Measurements from ENCODE around the gene CCDC116.
"Not testable (repeated sequence)": the region's sequence is repeated elsewhere in the genome, so short reads cannot be mapped to it uniquely, and the experiment has no call there.

CCDC116 gene

GRCh38 chr22:21596356-21597135, 36.0 kb upstream of the CCDC116 start:
- H3K9ac ChIP-seq (ENCODE audit: low read length); H3K4me1 ChIP-seq (ENCODE audit: control insufficient read depth, insufficient read depth, low read length); H3K27me3 ChIP-seq (ENCODE audit: control insufficient read depth, insufficient read depth, low read length); H3K9me3 ChIP-seq (ENCODE audit: control insufficient read depth, low read length); H3K4me3 ChIP-seq (ENCODE audit: low read length): not testable (repeated sequence)
- H3K36me3 ChIP-seq (ENCODE audit: control insufficient read depth, insufficient read depth, low read length), result peaks cover 14% of the 10 kb centered on the region

GRCh38 chr22:21598302-21598701, 34.3 kb upstream of the CCDC116 start:
- Histone ChIP-seq H3K27me3 (ENCODE audit: control insufficient read depth, insufficient read depth, low read length) (no peaks in the 10 kb centered on the region), H3K9ac (ENCODE audit: low read length) (no peak overlapping the region), H3K4me1 (ENCODE audit: control insufficient read depth, insufficient read depth, low read length) (no peaks in the 10 kb centered on the region), H3K9me3 (ENCODE audit: control insufficient read depth, low read length) (no peaks in the 10 kb centered on the region), H3K4me3 (ENCODE audit: low read length) (no peak overlapping the region), H3K36me3 (ENCODE audit: control insufficient read depth, insufficient read depth, low read length) (peaks cover 10% of the 10 kb centered on the region)

GRCh38 chr22:21599053-21599893, 33.3 kb upstream of the CCDC116 start:
- H3K27me3 ChIP-seq (ENCODE audit: control insufficient read depth, insufficient read depth, low read length), result no peaks in the 10 kb centered on the region
- H3K36me3 ChIP-seq (ENCODE audit: control insufficient read depth, insufficient read depth, low read length), result peaks cover under 1% of the 10 kb centered on the region
- no peak overlapping the region for H3K4me3 ChIP-seq (ENCODE audit: low read length)
- no peaks in the 10 kb centered on the region for H3K4me1 ChIP-seq (ENCODE audit: control insufficient read depth, insufficient read depth, low read length)
- no peak overlapping the region for H3K9ac ChIP-seq (ENCODE audit: low read length)
- no peaks in the 10 kb centered on the region for H3K9me3 ChIP-seq (ENCODE audit: control insufficient read depth, low read length)

- Histone ChIP-seq H3K4me1 (ENCODE audit: control insufficient read depth, insufficient read depth, low read length) (no peaks in the 10 kb centered on the region), H3K4me3 (ENCODE audit: low read length) (no peak overlapping the region), H3K9ac (ENCODE audit: low read length) (no peak overlapping the region), H3K36me3 (ENCODE audit: control insufficient read depth, insufficient read depth, low read length) (peaks cover 3% of the 10 kb centered on the region), H3K27me3 (ENCODE audit: control insufficient read depth, insufficient read depth, low read length) (no peaks in the 10 kb centered on the region), H3K9me3 (ENCODE audit: control insufficient read depth, low read length) (no peaks in the 10 kb centered on the region)
These were observed 30.0 kb upstream of the CCDC116 start for GRCh38 chr22:21602579-21602978.

GRCh38 chr22:21603973-21604372, 28.6 kb upstream of the CCDC116 start:
- no peaks in the 10 kb centered on the region for H3K27me3 ChIP-seq (ENCODE audit: control insufficient read depth, insufficient read depth, low read length)
- H3K36me3 ChIP-seq (ENCODE audit: control insufficient read depth, insufficient read depth, low read length), result peaks cover 3% of the 10 kb centered on the region
- no peak overlapping the region for H3K4me3 ChIP-seq (ENCODE audit: low read length)
- H3K9me3 ChIP-seq (ENCODE audit: control insufficient read depth, low read length), result no peaks in the 10 kb centered on the region
- no peaks in the 10 kb centered on the region for H3K4me1 ChIP-seq (ENCODE audit: control insufficient read depth, insufficient read depth, low read length)
- H3K9ac ChIP-seq (ENCODE audit: low read length), result no peak overlapping the region

DNA sequence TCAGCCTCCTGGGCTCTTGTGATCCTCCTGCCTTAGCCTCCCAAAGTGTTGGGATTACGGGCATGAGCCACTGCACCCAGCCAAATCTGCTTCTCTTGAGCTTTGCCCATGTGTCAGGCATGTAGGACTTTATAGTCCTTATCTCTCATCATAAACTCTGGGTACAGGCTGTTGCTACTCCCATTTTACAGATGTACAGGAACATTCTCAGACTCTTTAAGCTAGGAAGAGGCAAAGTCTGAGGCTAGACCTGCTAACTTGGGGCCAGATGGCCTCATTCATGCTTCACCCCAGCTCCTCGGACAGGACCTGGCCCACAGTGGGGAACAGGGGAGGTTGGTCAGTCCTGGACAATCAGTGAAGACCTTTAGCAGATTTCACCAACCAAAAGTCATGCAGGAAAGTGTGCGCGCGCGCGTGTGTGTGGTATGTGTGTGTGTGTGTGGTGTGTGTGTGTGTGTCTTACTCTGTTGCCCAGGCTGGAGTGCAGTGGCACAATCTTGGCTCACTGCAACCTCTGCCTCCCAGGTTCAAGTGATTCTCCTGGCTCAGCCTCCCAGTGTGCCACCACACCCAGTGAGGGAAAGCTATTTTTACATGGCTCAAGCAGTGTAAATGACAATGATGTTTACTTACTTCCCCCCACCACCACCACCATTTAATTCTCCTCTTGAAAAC, 26.5 kb upstream of the CCDC116 start:
- Histone ChIP-seq H3K9ac (ENCODE audit: low read length) (no peak overlapping the region), H3K36me3 (ENCODE audit: control insufficient read depth, insufficient read depth, low read length) (peaks cover 3% of the 10 kb centered on the region), H3K4me1 (ENCODE audit: control insufficient read depth, insufficient read depth, low read length) (no peaks in the 10 kb centered on the region), H3K27me3 (ENCODE audit: control insufficient read depth, insufficient read depth, low read length) (no peaks in the 10 kb centered on the region), H3K4me3 (ENCODE audit: low read length) (no peak overlapping the region), H3K9me3 (ENCODE audit: control insufficient read depth, low read length) (no peaks in the 10 kb centered on the region)

DNA sequence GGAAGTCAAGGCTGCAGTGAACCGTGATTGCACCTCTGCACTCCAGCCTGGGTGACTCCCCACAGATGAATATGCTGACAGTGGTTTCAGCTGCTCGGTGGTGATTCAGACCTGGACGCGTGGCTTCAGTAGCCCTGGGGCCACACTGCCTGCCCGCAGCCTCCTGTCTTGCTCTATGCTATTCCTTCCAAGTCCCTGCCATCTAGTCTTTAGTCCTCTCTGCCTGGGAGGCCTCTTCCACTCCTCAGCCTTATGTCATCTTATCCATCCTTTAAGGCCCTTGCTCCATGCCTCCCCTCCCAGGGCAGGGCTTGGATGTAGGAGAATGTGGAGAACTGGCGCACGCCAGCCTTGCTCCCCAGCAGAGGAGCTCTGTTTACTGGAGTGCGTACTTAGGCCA, 25.8 kb upstream of the CCDC116 start:
- Histone ChIP-seq H3K9ac (ENCODE audit: low read length) (no peak overlapping the region), H3K4me3 (ENCODE audit: low read length) (no peak overlapping the region), H3K27me3 (ENCODE audit: control insufficient read depth, insufficient read depth, low read length) (no peaks in the 10 kb centered on the region), H3K4me1 (ENCODE audit: control insufficient read depth, insufficient read depth, low read length) (no peaks in the 10 kb centered on the region), H3K9me3 (ENCODE audit: control insufficient read depth, low read length) (no peaks in the 10 kb centered on the region), H3K36me3 (ENCODE audit: control insufficient read depth, insufficient read depth, low read length) (peaks cover 3% of the 10 kb centered on the region)

DNA sequence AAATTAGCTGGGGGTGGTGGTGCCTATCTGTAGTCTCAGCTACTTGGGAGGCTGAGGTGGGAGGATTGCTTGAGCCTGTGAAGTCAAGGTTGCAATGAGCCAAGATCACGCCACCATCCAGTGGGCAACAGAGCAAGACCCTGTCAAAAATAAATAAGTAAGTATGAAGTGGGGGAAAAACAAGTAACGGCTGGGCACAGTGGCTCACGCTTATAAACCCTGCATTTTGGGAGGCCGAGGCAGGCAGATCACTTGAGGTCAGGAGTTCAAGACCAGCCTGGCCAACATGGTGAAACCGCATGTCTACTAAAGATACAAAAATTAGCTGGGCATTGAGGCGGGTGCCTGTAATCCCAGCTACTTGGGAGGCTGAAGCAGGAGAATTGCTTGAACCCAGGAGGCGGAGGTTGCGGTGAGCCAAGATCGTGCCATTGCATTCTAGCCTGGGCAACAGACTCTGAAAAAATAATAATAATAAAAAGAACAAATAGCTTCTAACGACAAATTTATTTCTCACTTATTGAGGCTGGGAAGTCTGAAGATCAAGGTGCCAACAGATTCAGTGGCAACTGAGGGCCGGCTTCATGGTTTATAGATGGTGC, 22.9 kb upstream of the CCDC116 start:
- H3K4me1 ChIP-seq (ENCODE audit: control insufficient read depth, insufficient read depth, low read length); H3K27me3 ChIP-seq (ENCODE audit: control insufficient read depth, insufficient read depth, low read length); H3K9ac ChIP-seq (ENCODE audit: low read length); H3K4me3 ChIP-seq (ENCODE audit: low read length); H3K36me3 ChIP-seq (ENCODE audit: control insufficient read depth, insufficient read depth, low read length); H3K9me3 ChIP-seq (ENCODE audit: control insufficient read depth, low read length): not testable (repeated sequence)

- Histone ChIP-seq H3K36me3 (ENCODE audit: control insufficient read depth, insufficient read depth, low read length) (peaks cover 4% of the 10 kb centered on the region), H3K9ac (ENCODE audit: low read length) (no peak overlapping the region), H3K4me1 (ENCODE audit: control insufficient read depth, insufficient read depth, low read length) (peaks cover 8% of the 10 kb centered on the region), H3K27me3 (ENCODE audit: control insufficient read depth, insufficient read depth, low read length) (no peaks in the 10 kb centered on the region), H3K4me3 (ENCODE audit: low read length) (no peak overlapping the region), H3K9me3 (ENCODE audit: control insufficient read depth, low read length) (no peaks in the 10 kb centered on the region)
These were observed 21.2 kb upstream of the CCDC116 start for GRCh38 chr22:21611210-21611977.

GRCh38 chr22:21612858-21613257, 19.7 kb upstream of the CCDC116 start:
- H3K9ac ChIP-seq (ENCODE audit: low read length), result no peak overlapping the region
- no peaks in the 10 kb centered on the region for H3K9me3 ChIP-seq (ENCODE audit: control insufficient read depth, low read length)
- peaks cover 8% of the 10 kb centered on the region for H3K4me1 ChIP-seq (ENCODE audit: control insufficient read depth, insufficient read depth, low read length)
- H3K36me3 ChIP-seq (ENCODE audit: control insufficient read depth, insufficient read depth, low read length), result peaks cover 4% of the 10 kb centered on the region
- H3K27me3 ChIP-seq (ENCODE audit: control insufficient read depth, insufficient read depth, low read length), result no peaks in the 10 kb centered on the region
- H3K4me3 ChIP-seq (ENCODE audit: low read length), result no peak overlapping the region

DNA sequence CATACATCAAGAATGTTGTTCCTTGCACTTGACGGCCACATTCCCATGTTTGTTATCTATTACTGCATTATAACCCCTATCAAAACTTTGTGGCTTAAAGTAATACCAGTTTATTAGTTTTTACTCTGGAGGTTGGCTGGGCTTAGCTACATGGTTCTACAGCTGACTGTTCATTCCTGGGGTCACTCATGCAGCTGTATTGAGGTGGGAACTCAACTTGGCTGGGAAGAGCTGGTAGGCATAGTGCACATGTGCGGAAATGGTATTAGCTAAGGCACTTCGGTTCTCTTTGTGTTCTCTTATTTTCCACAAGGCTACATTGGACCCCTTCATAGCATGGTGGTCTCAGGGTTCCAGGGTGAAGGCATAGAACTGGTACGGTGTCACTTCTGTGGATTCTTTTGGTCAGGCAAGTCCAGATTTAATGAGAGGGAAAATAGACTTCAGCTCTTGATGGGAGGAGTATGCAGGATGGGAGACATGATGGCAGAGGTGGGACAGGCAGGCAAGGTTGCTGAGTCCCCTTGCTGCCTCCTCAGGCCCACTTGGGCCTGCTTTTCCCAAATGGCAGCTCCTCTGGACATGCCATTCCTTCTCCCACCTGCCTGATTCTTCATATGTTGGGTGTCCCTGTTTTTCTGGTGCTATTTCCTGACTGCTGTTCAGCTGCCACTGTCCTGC, 18.9 kb upstream of the CCDC116 start:
- H3K9me3 ChIP-seq (ENCODE audit: control insufficient read depth, low read length), result no peaks in the 10 kb centered on the region
- H3K27me3 ChIP-seq (ENCODE audit: control insufficient read depth, insufficient read depth, low read length), result no peaks in the 10 kb centered on the region
- peaks cover 4% of the 10 kb centered on the region for H3K36me3 ChIP-seq (ENCODE audit: control insufficient read depth, insufficient read depth, low read length)
- H3K4me3 ChIP-seq (ENCODE audit: low read length), result no peak overlapping the region
- H3K9ac ChIP-seq (ENCODE audit: low read length), result no peak overlapping the region
- peaks cover 8% of the 10 kb centered on the region for H3K4me1 ChIP-seq (ENCODE audit: control insufficient read depth, insufficient read depth, low read length)

Data from mucosa of stomach (tissue), 1 donor.